PC-9 (cell line): Measurements from ENCODE around the gene REV3L. TPM values are rescaled to one million over a fixed set of nuclear protein-coding genes. Genes with fewer than 3 reads are reported as not detected.
A peak's percentile ranks its signal among the peaks of the same experiment; 100 is the strongest.

Experiments used
- BruUV-seq: library from RNA; stranded (reverse); fragments of 400-500 nt; replicated peaks from 2 replicates; lab custom pipeline; 2021; lab: Mats Ljungman, UMichigan
- CTCF ChIA-PET: fragments of 300-600 bp; sonication (Branson Sonifier 250); formaldehyde crosslinking; loops from one replicate; lab custom pipeline; 2022; ENCODE audit warnings: antibody characterized with exemption; lab: Charles Lee
- POLR2A ChIA-PET: fragments of 300-600 bp; sonication (Branson Sonifier 250); formaldehyde crosslinking; loops from one replicate; lab custom pipeline; 2022; ENCODE audit warnings: antibody characterized with exemption; ENCODE audit not compliant: unreplicated experiment; lab: Charles Lee
- DNase-seq, 2 experiments: peaks; one replicate each; pipeline versions ENCODE4 v3.0.0 to v3.0.0-alpha.2; 2015 to 2022; ENCODE audit warnings: mixed read lengths in 1 of 2
- H2AFZ ChIP-seq: fragments of 200-600 bp; sonication (generic); 2 replicates; pipeline ENCODE4 v1.8.1; 2017; ENCODE audit warnings: antibody characterized with exemption
- H3F3A ChIP-seq: fragments of 200-600 bp; sonication (generic); 2 replicates; pipeline ENCODE4 v1.8.1; 2017; ENCODE audit warnings: antibody characterized with exemption, mild to moderate bottlenecking, low read depth; ENCODE audit not compliant: insufficient read depth
- H3K27ac ChIP-seq: fragments of 200-600 bp; sonication (generic); 2 replicates; pipeline ENCODE4 v1.6.1; 2016; ENCODE audit warnings: mixed run types
- H3K27me3 ChIP-seq: fragments of 200-600 bp; sonication (generic); 2 replicates; pipeline ENCODE4 v1.6.1; 2016; ENCODE audit warnings: low read depth, mixed run types; ENCODE audit not compliant: insufficient read depth
- H3K36me3 ChIP-seq: fragments of 200-600 bp; sonication (generic); 2 replicates; pipeline ENCODE4 v1.6.1; 2016; ENCODE audit warnings: low read depth, mixed run types
- H3K4me1 ChIP-seq: fragments of 200-600 bp; sonication (generic); replicated peaks from 2 replicates; pipeline ENCODE4 v1.6.1; 2016; ENCODE audit warnings: mixed run types; ENCODE audit not compliant: insufficient read depth
- H3K4me2 ChIP-seq: fragments of 200-600 bp; sonication (generic); 2 replicates; pipeline ENCODE4 v1.6.1; 2017; ENCODE audit warnings: mixed run types
- H3K4me3 ChIP-seq: fragments of 200-600 bp; sonication (generic); 2 replicates; pipeline ENCODE4 v1.6.1; 2016; ENCODE audit warnings: mixed run types
- H3K79me2 ChIP-seq: fragments of 200-600 bp; sonication (generic); 2 replicates; pipeline ENCODE4 v1.6.1; 2017; ENCODE audit warnings: low read depth, mixed run types
- H3K9me2 ChIP-seq: fragments of 200-600 bp; sonication (generic); 2 replicates; pipeline ENCODE4 v1.8.1; 2017; ENCODE audit warnings: mild to moderate bottlenecking; ENCODE audit not compliant: insufficient read depth
- H3K9me3 ChIP-seq: fragments of 200-600 bp; sonication (generic); 2 replicates; pipeline ENCODE4 v1.8.1; 2016; ENCODE audit warnings: low read depth; ENCODE audit not compliant: insufficient read depth
- H4K20me1 ChIP-seq: fragments of 200-600 bp; sonication (generic); 2 replicates; pipeline ENCODE4 v1.8.1; 2017; ENCODE audit not compliant: insufficient read depth
- CTCF ChIP-seq: fragments of 200-600 bp; sonication (generic); conservative IDR thresholded peaks from 2 replicates; pipeline ENCODE4 v1.6.1; 2017; ENCODE audit warnings: mixed run types, antibody characterized with exemption, mild to moderate bottlenecking, moderate library complexity
- EZH2 ChIP-seq: fragments of 200-600 bp; sonication (generic); IDR thresholded peaks from 2 replicates; pipeline ENCODE4 v1.8.0; 2017; ENCODE audit warnings: antibody characterized with exemption, low read depth
- intact Hi-C: fragments of 100-400 bp; cut with micrococcal nuclease; formaldehyde crosslinking; loops from one replicate; pipeline ENCODE4 v1.10.0; 2022; ENCODE audit not compliant: unreplicated experiment
- total RNA-seq: library from RNA; stranded (reverse); gene quantifications from 2 replicates; pipeline ENCODE4 v1.2.3, GENCODE V29; 2021

REV3L gene
- total RNA-seq, 1 experiment from 2014 or later: 22.9 TPM

- no peaks in the 10 kb centered on the region for H3K27me3 ChIP-seq
- H3K27ac ChIP-seq: no peak overlapping the region
- no TSS peak for BruUV-seq
- H4K20me1 ChIP-seq: no peaks in the 10 kb centered on the region
- H3K79me2 ChIP-seq: peaks cover 40% of the 10 kb centered on the region
- intact Hi-C loops: no loop called here
- no peaks in the 10 kb centered on the region for H3K9me2 ChIP-seq
- peak in 1 of 2 experiments; percentile 1 for DNase-seq
- H3K9me3 ChIP-seq: peaks cover 9% of the 10 kb centered on the region; the same call in 1 of the 2 replicates
- no peak overlapping the region for H3K4me2 ChIP-seq
- H3K4me3 ChIP-seq: no peak overlapping the region
- CTCF ChIA-PET: no interaction called here
- POLR2A ChIA-PET: no interaction called here
- H3K4me1 ChIP-seq: peaks cover 31% of the 10 kb centered on the region; the same call in 1 of the 2 replicates
- TF ChIP-seq EZH2: no peak
- no peak for TF ChIP-seq CTCF
- no peaks in the 10 kb centered on the region for H3K36me3 ChIP-seq
- H3F3A ChIP-seq: peaks cover 11% of the 10 kb centered on the region; the same call in 1 of the 2 replicates
- H2AFZ ChIP-seq: no peak overlapping the region
Measured at GRCh38 chr6:111423960-111424846, 58.8 kb downstream of the REV3L start.

- no peak overlapping the region for H3K4me2 ChIP-seq
- no peaks in the 10 kb centered on the region for H4K20me1 ChIP-seq
- POLR2A ChIA-PET: no interaction called here
- H3K79me2 ChIP-seq: peaks cover 45% of the 10 kb centered on the region
- no peak overlapping the region for H2AFZ ChIP-seq
- H3K9me3 ChIP-seq: 0 out of 2 replicates have a peak, but pooled peaks cover 1% of the 10 kb centered on the region
- intact Hi-C loops: no loop called here
- H3F3A ChIP-seq: peaks cover 9% of the 10 kb centered on the region; the same call in 1 of the 2 replicates
- peaks cover 28% of the 10 kb centered on the region; the same call in 1 of the 2 replicates for H3K4me1 ChIP-seq
- no peak overlapping the region for H3K27ac ChIP-seq
- H3K4me3 ChIP-seq: no peak overlapping the region
- no peaks in the 10 kb centered on the region for H3K9me2 ChIP-seq
- CTCF ChIA-PET: no interaction called here
- no peak for DNase-seq
- no TSS peak for BruUV-seq
- H3K36me3 ChIP-seq: no peaks in the 10 kb centered on the region
- TF ChIP-seq EZH2 (no peak), CTCF (no peak)
- no peaks in the 10 kb centered on the region for H3K27me3 ChIP-seq
Measured at GRCh38 chr6:111423055-111423633, 59.9 kb downstream of the REV3L start.

GRCh38 chr6:111418971-111419693, 63.9 kb downstream of the REV3L start:
- Histone ChIP-seq H3K9me2 (no peaks in the 10 kb centered on the region), H3K4me2 (no peak overlapping the region), H3K79me2 (peaks cover 23% of the 10 kb centered on the region; the same call in 1 of the 2 replicates), H3K27ac (no peak overlapping the region), H3K4me1 (peaks cover 8% of the 10 kb centered on the region; the same call in 1 of the 2 replicates), H3K9me3 (no peaks in the 10 kb centered on the region), H3K27me3 (no peaks in the 10 kb centered on the region), H2AFZ (no peak overlapping the region), H3K36me3 (no peaks in the 10 kb centered on the region), H3F3A (no peaks in the 10 kb centered on the region), H4K20me1 (no peaks in the 10 kb centered on the region), H3K4me3 (no peak overlapping the region)
- POLR2A ChIA-PET: no interaction called here
- BruUV-seq: no TSS peak
- CTCF ChIA-PET: no interaction called here
- intact Hi-C loops: no loop called here
- DNase-seq: no peak
- no peak for TF ChIP-seq EZH2
- no peak for TF ChIP-seq CTCF
